HEK293 (cell line): Measurements from ENCODE around the gene ARL16.
A peak's percentile ranks its signal among the peaks of the same experiment; 100 is the strongest.

Source experiments
- ATF2 ChIP-seq: fragments of 450-650 bp; formaldehyde crosslinking; IDR thresholded peaks from 2 replicates; pipeline ENCODE4 v1.5.1; 2016; ENCODE audit warnings: missing biosample characterization, missing genetic modification characterization, low read depth
- GLIS1 ChIP-seq: fragments of 450-650 bp; formaldehyde crosslinking; IDR thresholded peaks from 2 replicates; pipeline ENCODE4 v1.5.1; 2016; ENCODE audit warnings: missing biosample characterization, missing genetic modification characterization
- GLIS2 ChIP-seq: fragments of 450-650 bp; formaldehyde crosslinking; IDR thresholded peaks from 2 replicates; pipeline ENCODE4 v1.5.1; 2016; ENCODE audit warnings: missing biosample characterization, missing genetic modification characterization
- KLF1 ChIP-seq: fragments of 450-650 bp; formaldehyde crosslinking; IDR thresholded peaks from 2 replicates; pipeline ENCODE4 v1.5.1; 2016; ENCODE audit warnings: missing biosample characterization, missing genetic modification characterization
- KLF16 ChIP-seq: fragments of 450-650 bp; formaldehyde crosslinking; IDR thresholded peaks from 2 replicates; pipeline ENCODE4 v1.5.1; 2017; ENCODE audit warnings: missing biosample characterization, missing genetic modification characterization
- PBX3 ChIP-seq: sonication (generic); formaldehyde crosslinking; IDR thresholded peaks from 2 replicates; pipeline ENCODE4 v1.8.1; 2022; ENCODE audit warnings: mild to moderate bottlenecking, moderate library complexity, missing genetic modification reagents
- REPIN1 ChIP-seq: fragments of 450-650 bp; formaldehyde crosslinking; IDR thresholded peaks from 2 replicates; pipeline ENCODE4 v1.5.1; 2017; ENCODE audit warnings: missing biosample characterization, missing genetic modification characterization, low read depth
- SP3 ChIP-seq: fragments of 450-650 bp; formaldehyde crosslinking; IDR thresholded peaks from 2 replicates; pipeline ENCODE4 v1.5.1; 2016; ENCODE audit warnings: missing biosample characterization, missing genetic modification characterization
- SP7 ChIP-seq: fragments of 450-650 bp; formaldehyde crosslinking; IDR thresholded peaks from 2 replicates; pipeline ENCODE4 v1.5.1; 2016; ENCODE audit warnings: missing biosample characterization, missing genetic modification characterization
- TCF7L2 ChIP-seq: IDR thresholded peaks from 2 replicates; pipeline ENCODE4 v1.6.1; 2011; ENCODE audit warnings: low read depth, mild to moderate bottlenecking, inconsistent platforms, low read length, moderate library complexity, borderline replicate concordance
- WT1 ChIP-seq: fragments of 450-650 bp; formaldehyde crosslinking; IDR thresholded peaks from 2 replicates; pipeline ENCODE4 v1.5.1; 2016; ENCODE audit warnings: missing biosample characterization, missing genetic modification characterization
- YY1 ChIP-seq: fragments of 450-650 bp; formaldehyde crosslinking; IDR thresholded peaks from 2 replicates; pipeline ENCODE4 v1.5.1; 2018; ENCODE audit warnings: missing biosample characterization, missing genetic modification characterization
- YY2 ChIP-seq: fragments of 450-650 bp; formaldehyde crosslinking; IDR thresholded peaks from 2 replicates; pipeline ENCODE4 v1.5.1; 2016; ENCODE audit warnings: missing biosample characterization, missing genetic modification characterization
- ZBTB17 ChIP-seq: fragments of 450-650 bp; formaldehyde crosslinking; IDR thresholded peaks from 2 replicates; pipeline ENCODE4 v1.5.1; 2016; ENCODE audit warnings: missing biosample characterization, missing genetic modification characterization
- ZBTB20 ChIP-seq: fragments of 450-650 bp; formaldehyde crosslinking; IDR thresholded peaks from 2 replicates; pipeline ENCODE4 v1.5.1; 2016; ENCODE audit warnings: missing biosample characterization, missing genetic modification characterization
- ZFP3 ChIP-seq: fragments of 450-650 bp; formaldehyde crosslinking; IDR thresholded peaks from 2 replicates; pipeline ENCODE4 v1.5.1; 2016; ENCODE audit warnings: low read depth, missing biosample characterization, missing genetic modification characterization
- ZNF16 ChIP-seq: fragments of 450-650 bp; formaldehyde crosslinking; IDR thresholded peaks from 2 replicates; pipeline ENCODE4 v1.5.1; 2016; ENCODE audit warnings: low read depth, missing biosample characterization, missing genetic modification characterization
- ZNF169 ChIP-seq: fragments of 450-650 bp; formaldehyde crosslinking; IDR thresholded peaks from 2 replicates; pipeline ENCODE4 v1.5.1; 2016; ENCODE audit warnings: missing biosample characterization, missing genetic modification characterization
- ZNF211 ChIP-seq: fragments of 450-650 bp; formaldehyde crosslinking; IDR thresholded peaks from 2 replicates; pipeline ENCODE4 v1.5.1; 2016; ENCODE audit warnings: low read depth, missing biosample characterization, missing genetic modification characterization
- ZNF391 ChIP-seq: fragments of 450-650 bp; formaldehyde crosslinking; IDR thresholded peaks from 2 replicates; pipeline ENCODE4 v1.5.1; 2016; ENCODE audit warnings: low read depth, missing biosample characterization, missing genetic modification characterization, borderline replicate concordance
- ZNF518A ChIP-seq: fragments of 450-650 bp; formaldehyde crosslinking; conservative IDR thresholded peaks from 2 replicates; pipeline ENCODE4 v1.5.1; 2016; ENCODE audit warnings: low read depth, missing biosample characterization, missing genetic modification characterization
- ZNF529 ChIP-seq: fragments of 450-650 bp; formaldehyde crosslinking; IDR thresholded peaks from 2 replicates; pipeline ENCODE4 v1.5.1; 2017; ENCODE audit warnings: missing genetic modification characterization, missing biosample characterization; ENCODE audit not compliant: insufficient replicate concordance
- ZNF639 ChIP-seq: fragments of 450-650 bp; formaldehyde crosslinking; IDR thresholded peaks from 2 replicates; pipeline ENCODE4 v1.5.1; 2016; ENCODE audit warnings: missing biosample characterization, missing genetic modification characterization
- ZNF660 ChIP-seq: fragments of 450-650 bp; IDR thresholded peaks from 2 replicates; pipeline ENCODE4 v1.5.1; 2018; ENCODE audit warnings: missing biosample characterization, mild to moderate bottlenecking, missing genetic modification characterization
- ZNF677 ChIP-seq: fragments of 450-650 bp; IDR thresholded peaks from 2 replicates; pipeline ENCODE4 v1.5.0; 2018; ENCODE audit warnings: missing biosample characterization, mild to moderate bottlenecking, missing genetic modification characterization, moderate library complexity
- ZNF76 ChIP-seq: fragments of 450-650 bp; formaldehyde crosslinking; IDR thresholded peaks from 2 replicates; pipeline ENCODE4; 2016; ENCODE audit warnings: low read depth, missing biosample characterization, missing genetic modification characterization, borderline replicate concordance
- ZNF792 ChIP-seq: fragments of 450-650 bp; formaldehyde crosslinking; IDR thresholded peaks from 2 replicates; pipeline ENCODE4 v1.5.1; 2016; ENCODE audit warnings: missing biosample characterization, missing genetic modification characterization
- ZSCAN18 ChIP-seq: fragments of 450-650 bp; formaldehyde crosslinking; IDR thresholded peaks from 2 replicates; pipeline ENCODE4 v1.5.1; 2016; ENCODE audit warnings: missing biosample characterization, missing genetic modification characterization

The ARL16 gene

GRCh38 chr17:81666342-81667191 is 17.0 kb downstream of the ARL16 start, which contains the start of the genes CCDC137 and OXLD1 (continued):
- TF ChIP-seq ZNF169 (0 out of 2 replicates have a peak, but pooled peaks have one; percentile 20), REPIN1 (no peak), ZNF211 (tag by site-specific recombination) (no peak), KLF16 (tag by site-specific recombination) (peak; percentile 24; the same call in 1 of the 2 replicates), GLIS2 (tag by site-specific recombination) (peak; percentile 100), ZSCAN18 (no peak), WT1 (tag by site-specific recombination) (no peak; the same call in 1 of the 2 replicates), ZNF518A (tag by site-specific recombination) (0 out of 2 replicates have a peak, but pooled peaks have one; percentile 57), KLF1 (tag by site-specific recombination) (0 out of 2 replicates have a peak, but pooled peaks have one; percentile 4), SP3 (tag by site-specific recombination) (peak; percentile 86), YY1 (tag by site-specific recombination) (peak; percentile 91; the same call in 1 of the 2 replicates), ZNF792 (tag by site-specific recombination) (no peak), ZNF660 (tag by site-specific recombination) (peak; percentile 60), TCF7L2 (no peak), ZNF677 (tag by site-specific recombination) (peak; percentile 6; the same call in 1 of the 2 replicates), SP7 (tag by site-specific recombination) (0 out of 2 replicates have a peak, but pooled peaks have one; percentile 28), YY2 (tag by site-specific recombination) (peak; percentile 92), ZNF529 (tag by site-specific recombination) (no peak), ATF2 (no peak), ZNF391 (no peak), ZNF16 (tag by site-specific recombination) (no peak), ZBTB20 (tag by site-specific recombination) (peak; percentile 97), ZNF639 (tag by site-specific recombination) (no peak), ZBTB17 (peak; percentile 28), PBX3 (CRISPR knock-in tag) (peak; percentile 100), GLIS1 (tag by site-specific recombination) (peak; percentile 75), ZFP3 (tag by site-specific recombination) (no peak), ZNF76 (tag by site-specific recombination) (peak; percentile 69; the same call in 1 of the 2 replicates)
